ENCODE results near the gene MGST1.
"Not testable (repeated sequence)": the region's sequence is repeated elsewhere in the genome, so short reads cannot be mapped to it uniquely, and the experiment has no call there.

MGST1 gene

GRCh38 chr12:16358878-16359277 is 11.4 kb downstream of the MGST1 start:
- DNase-seq, result no peak

GRCh38 chr12:16359512-16360491 is 12.4 kb downstream of the MGST1 start:
- peak; percentile 36 for DNase-seq

GRCh38 chr12:16361142-16361783 is 13.8 kb downstream of the MGST1 start:
- DNase-seq, result peak; percentile 50

GRCh38 chr12:16362550-16362949 is 15.1 kb downstream of the MGST1 start:
- no peak for DNase-seq

DNA sequence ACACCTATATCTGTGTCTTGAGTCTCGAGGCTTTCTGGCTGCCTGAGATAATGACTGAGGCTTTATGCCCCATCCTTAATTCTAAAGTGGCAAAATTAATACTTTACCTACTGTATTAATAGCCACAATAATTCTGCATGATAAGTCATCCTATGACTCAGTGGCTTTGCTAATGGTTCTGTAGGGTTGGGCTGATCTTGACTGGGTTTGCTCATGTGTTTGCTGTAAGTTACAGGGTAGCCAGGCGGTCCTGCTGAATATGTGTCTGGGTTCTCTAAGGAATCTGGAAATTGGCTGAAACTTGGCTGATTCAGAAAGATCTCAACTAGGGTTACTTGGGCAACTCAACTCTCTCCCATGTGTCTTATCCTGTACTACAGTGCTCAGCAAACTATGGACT is 21.7 kb downstream of the MGST1 start:
- no peak for DNase-seq

DNA sequence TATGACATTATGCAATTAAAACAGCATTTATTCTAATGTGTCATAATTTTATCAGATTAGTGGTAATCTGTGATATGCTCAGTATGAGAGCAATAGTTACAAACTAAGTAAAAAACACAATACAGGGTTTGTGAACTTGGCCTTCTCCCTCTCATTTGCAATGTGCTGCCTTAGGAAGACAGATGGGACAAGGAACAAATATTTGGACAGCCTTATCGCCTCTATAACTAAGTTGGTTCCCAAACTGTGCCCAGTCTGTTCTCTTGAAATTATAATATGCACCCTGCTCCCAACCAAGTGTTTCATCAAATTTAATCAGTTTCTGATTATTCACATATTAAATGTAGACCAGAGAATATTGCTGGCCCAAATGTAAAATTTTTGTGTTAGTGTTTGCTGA is 22.7 kb downstream of the MGST1 start:
- no peak for DNase-seq

DNA sequence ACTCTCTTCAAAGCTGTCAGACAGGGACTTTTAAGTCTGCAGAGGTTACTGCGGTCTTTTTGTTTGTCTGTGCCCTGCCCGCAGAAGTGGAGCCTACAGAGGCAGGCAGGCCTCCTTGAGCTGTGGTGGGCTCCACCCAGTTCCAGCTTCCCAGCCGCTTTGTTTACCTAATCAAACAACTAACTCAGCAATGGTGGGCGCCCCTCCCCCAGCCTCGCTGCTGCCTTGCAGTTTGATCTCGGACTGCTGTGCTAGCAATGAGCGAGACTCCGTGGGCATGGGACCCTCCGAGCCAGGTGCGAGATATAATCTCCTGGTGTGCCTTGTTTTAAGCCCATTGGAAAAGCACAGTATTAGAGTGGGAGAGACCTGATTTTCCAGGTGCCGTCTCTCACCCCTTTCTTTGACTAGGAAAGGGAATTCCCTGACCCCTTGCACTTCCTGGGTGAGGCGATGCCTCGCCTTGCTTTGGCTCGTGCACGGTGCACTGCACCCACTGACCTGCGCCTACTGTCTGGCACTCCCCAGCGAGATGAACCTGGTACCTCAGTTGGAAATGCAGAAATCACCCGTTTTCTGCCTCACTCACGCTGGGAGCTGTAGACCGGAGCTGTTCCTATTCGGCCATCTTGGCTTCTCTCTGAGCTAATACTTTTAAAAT is 35.3 kb downstream of the MGST1 start:
- DNase-seq, result not testable (repeated sequence)

DNA sequence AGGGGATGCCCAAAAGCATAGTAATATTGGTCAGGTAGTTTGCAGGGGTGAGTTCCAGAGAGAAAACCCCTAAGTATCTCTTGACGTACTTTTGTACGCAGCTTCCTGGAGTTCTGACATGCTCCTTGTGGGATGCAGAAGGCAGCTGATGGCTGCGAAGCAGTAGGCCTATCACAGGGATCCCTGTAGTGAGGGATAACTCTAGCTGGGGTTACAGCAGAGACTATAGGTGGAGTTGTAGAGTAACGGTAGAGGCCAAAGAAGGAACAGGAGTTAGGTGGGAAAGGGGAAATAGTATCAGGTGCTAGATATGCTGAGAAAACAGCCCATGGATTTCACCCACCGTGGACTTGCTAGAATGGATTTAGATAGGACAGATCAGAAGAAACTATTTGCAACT is 37.3 kb downstream of the MGST1 start:
- DNase-seq, result no peak

- peak; percentile 68 for DNase-seq
Observed at GRCh38 chr12:16385782-16386646, 38.6 kb downstream of the MGST1 start.

DNA sequence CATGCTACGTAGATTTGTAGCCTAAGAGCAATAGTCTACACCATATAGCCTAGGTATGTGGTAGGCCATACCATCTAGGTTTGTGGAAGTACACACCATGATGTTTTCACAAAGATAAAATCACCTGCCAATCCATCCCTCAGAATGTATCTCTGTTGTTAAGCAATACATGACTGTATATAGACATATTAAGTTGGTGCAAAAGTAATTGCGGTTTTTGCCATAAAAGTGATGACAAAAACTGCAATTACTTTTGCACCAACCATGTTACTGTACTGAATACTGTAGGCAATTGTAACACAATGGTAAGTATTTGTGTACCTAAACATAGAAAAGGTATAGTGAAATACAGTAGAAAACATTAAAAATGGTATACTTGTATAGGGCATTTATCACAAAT is 40.5 kb downstream of the MGST1 start:
- DNase-seq, result no peak

DNA sequence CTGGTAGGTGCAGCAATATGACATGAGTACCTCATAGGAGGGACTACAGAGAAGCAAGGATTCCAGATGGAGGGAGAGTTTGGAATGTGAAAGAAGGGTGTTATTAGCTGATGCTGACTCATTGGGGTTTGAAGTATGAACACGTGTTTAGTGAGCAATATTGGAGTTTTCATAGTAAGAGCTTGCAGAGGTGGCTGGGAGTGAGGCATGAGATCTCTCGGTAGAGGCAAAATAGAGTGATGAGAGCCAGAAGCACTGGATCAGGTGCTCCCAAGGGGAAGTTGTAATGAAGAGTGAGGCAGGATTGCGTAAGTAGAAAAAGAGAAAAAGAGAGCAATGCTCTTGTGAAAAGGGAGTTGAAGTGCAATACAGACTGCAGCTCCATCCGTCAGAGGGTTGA is 42.1 kb downstream of the MGST1 start:
- DNase-seq, result no peak

- DNase-seq, result no peak
Observed at GRCh38 chr12:16392846-16393535, 45.5 kb downstream of the MGST1 start.

- no peak for DNase-seq
Observed at GRCh38 chr12:16399101-16399500, 51.7 kb downstream of the MGST1 start.

DNA sequence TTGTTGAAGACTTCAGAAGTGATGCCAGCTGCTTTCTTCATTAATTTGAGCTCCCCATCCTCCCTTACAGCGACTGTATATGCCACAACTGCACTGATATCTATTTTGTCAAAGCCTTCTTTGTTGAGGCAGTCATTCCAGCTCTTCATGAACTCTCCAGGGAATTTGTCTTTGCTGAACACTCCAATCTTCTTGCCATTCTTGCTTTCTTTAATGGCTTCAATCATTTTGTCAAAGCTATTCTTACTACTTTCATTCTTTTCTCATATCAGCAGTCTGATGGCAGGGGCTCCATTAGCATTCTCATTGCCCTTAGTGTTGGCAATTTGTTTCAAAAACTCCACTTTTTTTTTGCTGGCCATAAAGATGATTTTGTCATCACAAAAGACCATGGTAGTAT is 54.4 kb downstream of the MGST1 start:
- DNase-seq, result not testable (repeated sequence)

DNA sequence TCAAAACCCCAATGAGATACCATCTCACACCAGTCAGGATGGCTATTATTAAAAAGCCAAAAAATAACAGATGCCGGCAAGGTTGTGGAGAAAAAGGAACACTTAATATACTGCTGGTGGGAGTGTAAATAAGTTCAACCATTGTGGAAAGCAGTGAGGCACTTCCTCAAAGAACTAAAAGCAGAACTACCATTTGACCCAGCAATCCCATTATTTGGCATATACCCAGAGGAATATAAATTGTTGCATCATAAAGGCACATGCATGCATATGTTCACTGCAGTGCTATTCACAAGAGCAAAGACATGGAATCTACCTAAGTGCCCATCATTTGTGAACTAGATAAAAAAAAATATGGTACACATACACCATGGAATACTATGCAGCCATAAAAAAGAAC is 59.9 kb downstream of the MGST1 start:
- no peak for DNase-seq
